ENCODE results near the gene SMTNL2.

SMTNL2 gene

DNA sequence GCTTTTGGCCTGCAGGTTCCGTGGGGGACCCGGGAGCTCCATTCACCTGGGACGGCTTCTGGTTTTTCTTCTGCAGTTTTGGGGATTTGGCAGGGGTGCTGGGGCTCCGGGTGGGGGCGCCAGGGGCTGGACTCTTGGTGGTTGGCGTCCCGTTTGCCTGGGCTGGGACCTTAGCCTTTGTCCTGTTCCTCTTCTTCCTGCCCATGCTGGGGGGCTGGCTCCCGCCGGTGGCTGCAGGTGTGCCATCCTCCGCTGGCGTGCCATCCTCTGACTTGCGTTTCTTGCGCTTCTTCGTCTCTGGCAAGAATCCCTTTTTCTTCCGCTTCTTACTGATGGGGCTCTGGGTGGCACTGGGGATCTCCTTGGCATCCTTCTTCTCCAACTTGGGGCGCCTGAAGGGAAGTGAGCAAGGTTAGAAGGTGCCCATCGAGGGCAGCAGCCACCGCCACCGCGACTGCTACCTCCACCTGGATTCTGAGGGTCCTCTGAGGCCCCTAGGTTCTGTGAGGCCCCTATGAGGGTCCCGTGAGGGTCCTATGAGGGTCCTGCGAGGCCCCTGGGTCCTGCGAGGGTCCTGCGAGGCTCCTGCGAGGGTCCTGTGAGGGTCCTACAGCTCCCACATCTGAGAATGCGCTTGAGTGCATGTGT, 44.6 kb upstream of the SMTNL2 start:
- H3K36me3 ChIP-seq (ENCODE audit: control insufficient read depth in 1 of 2, insufficient read depth in 2 of 2, low read length in 2 of 2): peaks cover 16 to 63% of the 10 kb centered on the region in 2 donors
- no peak overlapping the region for H3K4me3 ChIP-seq (ENCODE audit: low read depth in 1 of 2, low read length in 2 of 2)
- H3K27me3 ChIP-seq (ENCODE audit: control insufficient read depth in 1 of 2, insufficient read depth in 2 of 2, low read length in 2 of 2): no peaks in the 10 kb centered on the region
- peaks cover 17 to 37% of the 10 kb centered on the region in 2 donors for H3K4me1 ChIP-seq (ENCODE audit: control insufficient read depth in 1 of 2, insufficient read depth in 2 of 2, low read length in 2 of 2)
- no peak overlapping the region for H3K9ac ChIP-seq (ENCODE audit: low read depth in 1 of 2, low read length in 2 of 2)
- H3K27ac ChIP-seq (ENCODE audit: low read depth, low read length): no peak overlapping the region
- no peaks in the 10 kb centered on the region for H3K9me3 ChIP-seq (ENCODE audit: control insufficient read depth in 1 of 2, low read length in 2 of 2)

DNA sequence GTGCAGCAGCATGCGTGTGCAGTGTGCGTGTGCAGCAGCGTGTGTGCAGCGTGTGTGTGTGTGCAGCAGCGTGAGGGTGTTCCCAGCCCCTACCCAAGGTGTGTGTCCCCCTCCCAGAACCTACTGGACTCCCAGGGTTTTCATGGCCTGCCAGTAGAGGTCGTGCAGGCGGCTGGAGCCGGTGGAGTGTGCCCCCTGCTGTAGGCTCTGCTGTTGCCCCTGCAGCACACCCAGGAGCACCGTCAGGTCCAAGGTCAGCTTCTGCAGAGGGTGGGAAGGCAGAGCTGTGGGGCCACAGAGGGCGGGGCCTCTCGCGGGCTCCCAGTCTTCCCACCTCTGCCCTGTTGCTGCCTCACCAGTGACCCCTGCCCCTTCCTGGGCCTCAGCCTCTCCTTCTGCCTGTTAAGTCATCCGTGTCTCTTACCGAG, 44.1 kb upstream of the SMTNL2 start:
- Histone ChIP-seq H3K9me3 (ENCODE audit: control insufficient read depth in 1 of 2, low read length in 2 of 2) (no peaks in the 10 kb centered on the region), H3K4me3 (ENCODE audit: low read depth in 1 of 2, low read length in 2 of 2) (no peak overlapping the region), H3K36me3 (ENCODE audit: control insufficient read depth in 1 of 2, insufficient read depth in 2 of 2, low read length in 2 of 2) (peaks cover 16 to 63% of the 10 kb centered on the region in 2 donors), H3K27me3 (ENCODE audit: control insufficient read depth in 1 of 2, insufficient read depth in 2 of 2, low read length in 2 of 2) (no peaks in the 10 kb centered on the region), H3K4me1 (ENCODE audit: control insufficient read depth in 1 of 2, insufficient read depth in 2 of 2, low read length in 2 of 2) (peaks cover 17 to 37% of the 10 kb centered on the region in 2 donors), H3K27ac (ENCODE audit: low read depth, low read length) (no peak overlapping the region), H3K9ac (ENCODE audit: low read depth in 1 of 2, low read length in 2 of 2) (no peak overlapping the region)

DNA sequence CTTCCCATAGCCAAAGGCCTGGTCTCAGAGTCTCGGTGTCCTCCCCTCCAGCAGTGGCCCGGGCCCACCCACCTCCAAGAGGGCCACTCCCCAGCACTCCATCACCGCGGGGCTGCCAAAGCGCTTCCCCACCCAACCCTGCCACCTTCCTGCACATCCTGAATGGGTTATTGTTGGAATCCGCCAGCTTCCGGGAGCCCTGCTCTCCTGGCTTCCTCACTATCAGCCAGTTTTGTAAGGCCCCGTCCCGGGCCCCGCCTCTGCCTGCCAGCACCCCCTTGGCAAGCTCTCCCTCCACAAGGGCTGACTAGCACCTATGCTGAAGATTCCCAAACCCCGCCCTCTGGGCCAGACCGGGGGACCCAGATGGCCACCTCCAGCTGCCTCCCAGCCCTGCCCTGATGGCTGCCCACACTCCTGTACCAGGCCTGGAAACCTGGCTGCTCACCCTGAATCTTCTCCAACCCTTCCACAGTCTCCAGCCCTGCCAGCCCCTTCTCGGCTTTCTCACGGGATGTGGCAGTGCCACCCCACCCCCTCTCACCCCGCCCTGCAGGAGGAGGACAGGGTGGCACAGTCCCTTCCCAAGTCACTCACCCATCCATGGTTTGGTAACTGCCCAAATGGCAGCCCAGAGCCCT, 43.5 kb upstream of the SMTNL2 start:
- H3K27ac ChIP-seq (ENCODE audit: low read depth, low read length): no peak overlapping the region
- no peaks in the 10 kb centered on the region for H3K27me3 ChIP-seq (ENCODE audit: control insufficient read depth in 1 of 2, insufficient read depth in 2 of 2, low read length in 2 of 2)
- H3K9ac ChIP-seq (ENCODE audit: low read depth in 1 of 2, low read length in 2 of 2): no peak overlapping the region
- no peak overlapping the region for H3K4me3 ChIP-seq (ENCODE audit: low read depth in 1 of 2, low read length in 2 of 2)
- no peaks in the 10 kb centered on the region for H3K9me3 ChIP-seq (ENCODE audit: control insufficient read depth in 1 of 2, low read length in 2 of 2)
- H3K4me1 ChIP-seq (ENCODE audit: control insufficient read depth in 1 of 2, insufficient read depth in 2 of 2, low read length in 2 of 2): peaks cover 17 to 37% of the 10 kb centered on the region in 2 donors
- peaks cover 20 to 63% of the 10 kb centered on the region in 2 donors for H3K36me3 ChIP-seq (ENCODE audit: control insufficient read depth in 1 of 2, insufficient read depth in 2 of 2, low read length in 2 of 2)

DNA sequence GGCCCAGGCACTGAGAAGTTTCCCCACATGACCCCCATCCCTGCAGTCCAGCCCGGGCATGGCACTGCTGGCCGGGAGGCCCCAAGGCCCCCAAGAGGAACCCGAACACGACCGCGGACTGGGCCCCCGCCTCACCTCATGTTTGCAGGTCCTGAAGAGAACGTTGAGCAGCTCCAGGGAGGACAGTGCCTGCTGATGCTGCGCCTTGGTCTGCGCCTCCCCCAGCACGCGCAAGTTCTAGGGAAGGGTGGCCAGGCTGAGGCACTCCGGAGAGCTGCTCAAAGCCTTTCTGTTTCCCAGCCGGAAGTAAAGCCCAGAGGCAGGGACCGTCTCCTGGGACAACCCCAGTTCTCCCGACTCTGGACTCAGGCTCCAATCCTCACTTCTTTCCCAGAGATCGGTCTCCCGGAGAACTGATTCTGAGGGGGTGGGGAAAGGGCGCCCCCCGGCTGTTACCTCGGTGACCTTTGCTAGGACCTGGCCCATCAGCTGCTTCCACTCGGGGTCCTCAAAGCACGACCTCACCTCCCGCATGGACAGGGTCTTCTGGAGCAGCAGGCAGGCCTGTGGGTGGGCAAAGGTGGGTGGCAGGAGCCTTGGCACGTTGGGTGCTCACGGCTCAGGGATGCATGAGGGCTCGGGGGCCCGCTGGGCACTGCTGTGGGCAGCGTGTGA, 42.9 kb upstream of the SMTNL2 start:
- no peak overlapping the region for H3K4me3 ChIP-seq (ENCODE audit: low read depth in 1 of 2, low read length in 2 of 2)
- H3K4me1 ChIP-seq (ENCODE audit: control insufficient read depth in 1 of 2, insufficient read depth in 2 of 2, low read length in 2 of 2): peaks cover 13 to 34% of the 10 kb centered on the region in 2 donors
- H3K36me3 ChIP-seq (ENCODE audit: control insufficient read depth in 1 of 2, insufficient read depth in 2 of 2, low read length in 2 of 2): peaks cover 20 to 64% of the 10 kb centered on the region in 2 donors
- H3K27ac ChIP-seq (ENCODE audit: low read depth, low read length): no peak overlapping the region
- H3K9ac ChIP-seq (ENCODE audit: low read depth in 1 of 2, low read length in 2 of 2): no peak overlapping the region
- H3K27me3 ChIP-seq (ENCODE audit: control insufficient read depth in 1 of 2, insufficient read depth in 2 of 2, low read length in 2 of 2): no peaks in the 10 kb centered on the region
- no peaks in the 10 kb centered on the region for H3K9me3 ChIP-seq (ENCODE audit: control insufficient read depth in 1 of 2, low read length in 2 of 2)

DNA sequence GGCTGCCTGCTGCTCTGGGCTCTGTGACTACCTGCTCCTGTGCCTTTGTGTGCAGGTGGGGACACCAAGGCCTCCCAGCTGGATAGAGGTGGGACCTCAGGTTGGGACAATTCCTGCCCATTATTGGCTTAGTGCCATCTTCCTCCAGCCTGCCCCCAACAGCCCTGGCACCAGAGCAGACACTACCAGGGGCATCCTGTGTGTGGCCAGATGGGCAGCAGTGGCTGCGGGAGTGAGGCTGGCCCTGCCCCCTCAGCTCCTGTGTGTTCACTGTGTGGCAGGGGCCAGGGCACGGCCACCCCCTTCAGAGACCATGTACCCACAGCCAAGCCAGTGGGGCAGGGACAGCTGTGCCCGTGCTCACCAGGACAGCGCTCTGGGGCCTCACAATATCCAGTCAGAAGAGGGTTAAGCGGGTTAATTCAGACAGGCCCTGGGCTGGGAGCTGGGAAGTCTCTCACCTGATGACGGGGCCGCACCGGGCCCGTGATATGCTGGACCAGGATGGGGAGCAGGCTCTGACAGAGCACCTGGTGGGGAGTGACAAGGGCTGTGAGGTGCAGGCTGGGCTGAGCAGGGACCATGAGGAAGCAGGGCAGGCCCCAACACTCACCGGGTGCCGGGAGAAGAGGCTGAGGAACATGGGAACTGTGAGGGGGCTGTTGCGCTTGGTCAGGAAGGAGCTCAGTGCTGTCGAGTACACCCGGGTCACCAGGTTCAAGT, 42.2 kb upstream of the SMTNL2 start:
- Histone ChIP-seq H3K36me3 (ENCODE audit: control insufficient read depth in 1 of 2, insufficient read depth in 2 of 2, low read length in 2 of 2) (peaks cover 22 to 71% of the 10 kb centered on the region in 2 donors), H3K27ac (ENCODE audit: low read depth, low read length) (no peak overlapping the region), H3K27me3 (ENCODE audit: control insufficient read depth in 1 of 2, insufficient read depth in 2 of 2, low read length in 2 of 2) (no peaks in the 10 kb centered on the region), H3K9ac (ENCODE audit: low read depth in 1 of 2, low read length in 2 of 2) (no peak overlapping the region), H3K4me1 (ENCODE audit: control insufficient read depth in 1 of 2, insufficient read depth in 2 of 2, low read length in 2 of 2) (peaks cover 9 to 29% of the 10 kb centered on the region in 2 donors), H3K4me3 (ENCODE audit: low read depth in 1 of 2, low read length in 2 of 2) (no peak overlapping the region), H3K9me3 (ENCODE audit: control insufficient read depth in 1 of 2, low read length in 2 of 2) (no peaks in the 10 kb centered on the region)

DNA sequence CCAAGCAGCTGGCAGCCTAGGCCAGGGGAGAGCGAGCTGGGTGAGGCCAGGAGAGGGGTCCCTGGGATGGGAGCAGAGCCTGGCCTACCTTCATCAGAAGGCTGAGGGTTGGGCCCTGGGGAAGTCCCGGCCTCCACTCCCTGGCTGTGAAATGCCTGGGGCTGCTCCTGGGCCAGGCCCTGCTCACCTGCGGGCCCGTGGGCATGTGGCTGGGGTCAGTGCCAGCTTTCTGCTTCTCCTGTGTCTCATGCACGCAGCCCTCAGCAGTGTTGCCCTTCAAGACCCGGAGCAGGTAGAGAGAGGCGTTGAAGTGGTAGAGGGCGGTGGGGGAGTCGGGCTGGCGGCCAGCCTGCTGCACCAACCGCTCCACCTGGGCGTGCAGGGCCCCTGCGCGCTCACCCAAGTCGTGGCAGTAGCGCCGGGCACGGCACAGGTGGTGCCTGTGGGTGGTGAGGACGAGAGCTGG, 41.6 kb upstream of the SMTNL2 start:
- no peak overlapping the region for H3K9ac ChIP-seq (ENCODE audit: low read depth in 1 of 2, low read length in 2 of 2)
- H3K27me3 ChIP-seq (ENCODE audit: control insufficient read depth in 1 of 2, insufficient read depth in 2 of 2, low read length in 2 of 2): no peaks in the 10 kb centered on the region
- peaks cover 24 to 73% of the 10 kb centered on the region in 2 donors for H3K36me3 ChIP-seq (ENCODE audit: control insufficient read depth in 1 of 2, insufficient read depth in 2 of 2, low read length in 2 of 2)
- no peak overlapping the region for H3K4me3 ChIP-seq (ENCODE audit: low read depth in 1 of 2, low read length in 2 of 2)
- H3K4me1 ChIP-seq (ENCODE audit: control insufficient read depth in 1 of 2, insufficient read depth in 2 of 2, low read length in 2 of 2): peaks cover 9 to 28% of the 10 kb centered on the region in 2 donors
- H3K27ac ChIP-seq (ENCODE audit: low read depth, low read length): no peak overlapping the region
- H3K9me3 ChIP-seq (ENCODE audit: control insufficient read depth in 1 of 2, low read length in 2 of 2): no peaks in the 10 kb centered on the region

DNA sequence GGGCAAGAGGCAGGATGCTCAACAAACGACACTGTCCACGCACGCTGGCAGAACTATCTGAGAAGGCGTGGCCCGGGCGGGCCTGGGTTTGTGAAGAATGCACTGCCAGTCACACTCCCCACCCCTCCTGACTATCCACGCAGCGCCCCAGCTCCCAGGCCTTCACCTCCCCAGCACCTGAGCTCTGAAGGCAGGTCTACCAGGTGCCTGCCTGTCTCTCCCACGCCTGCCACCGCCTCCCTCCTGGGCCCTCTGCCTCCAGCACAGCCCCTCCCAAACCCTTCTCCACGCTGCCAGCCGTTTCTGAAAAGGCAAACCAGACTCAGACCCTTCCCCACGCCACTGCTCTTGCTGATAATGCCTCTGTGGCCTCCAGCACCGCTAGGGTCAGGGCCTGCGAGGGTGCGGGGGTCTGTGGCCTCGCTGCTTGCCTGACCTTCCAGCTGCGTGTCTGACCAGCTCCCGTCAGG, 40.7 kb upstream of the SMTNL2 start:
- no peaks in the 10 kb centered on the region for H3K27me3 ChIP-seq (ENCODE audit: control insufficient read depth in 1 of 2, insufficient read depth in 2 of 2, low read length in 2 of 2)
- no peaks in the 10 kb centered on the region for H3K9me3 ChIP-seq (ENCODE audit: control insufficient read depth in 1 of 2, low read length in 2 of 2)
- H3K36me3 ChIP-seq (ENCODE audit: control insufficient read depth in 1 of 2, insufficient read depth in 2 of 2, low read length in 2 of 2): peaks cover 33 to 73% of the 10 kb centered on the region in 2 donors
- no peak overlapping the region for H3K4me3 ChIP-seq (ENCODE audit: low read depth in 1 of 2, low read length in 2 of 2)
- peaks cover 9 to 28% of the 10 kb centered on the region in 2 donors for H3K4me1 ChIP-seq (ENCODE audit: control insufficient read depth in 1 of 2, insufficient read depth in 2 of 2, low read length in 2 of 2)
- H3K27ac ChIP-seq (ENCODE audit: low read depth, low read length): no peak overlapping the region
- H3K9ac ChIP-seq (ENCODE audit: low read depth in 1 of 2, low read length in 2 of 2): no peak overlapping the region

DNA sequence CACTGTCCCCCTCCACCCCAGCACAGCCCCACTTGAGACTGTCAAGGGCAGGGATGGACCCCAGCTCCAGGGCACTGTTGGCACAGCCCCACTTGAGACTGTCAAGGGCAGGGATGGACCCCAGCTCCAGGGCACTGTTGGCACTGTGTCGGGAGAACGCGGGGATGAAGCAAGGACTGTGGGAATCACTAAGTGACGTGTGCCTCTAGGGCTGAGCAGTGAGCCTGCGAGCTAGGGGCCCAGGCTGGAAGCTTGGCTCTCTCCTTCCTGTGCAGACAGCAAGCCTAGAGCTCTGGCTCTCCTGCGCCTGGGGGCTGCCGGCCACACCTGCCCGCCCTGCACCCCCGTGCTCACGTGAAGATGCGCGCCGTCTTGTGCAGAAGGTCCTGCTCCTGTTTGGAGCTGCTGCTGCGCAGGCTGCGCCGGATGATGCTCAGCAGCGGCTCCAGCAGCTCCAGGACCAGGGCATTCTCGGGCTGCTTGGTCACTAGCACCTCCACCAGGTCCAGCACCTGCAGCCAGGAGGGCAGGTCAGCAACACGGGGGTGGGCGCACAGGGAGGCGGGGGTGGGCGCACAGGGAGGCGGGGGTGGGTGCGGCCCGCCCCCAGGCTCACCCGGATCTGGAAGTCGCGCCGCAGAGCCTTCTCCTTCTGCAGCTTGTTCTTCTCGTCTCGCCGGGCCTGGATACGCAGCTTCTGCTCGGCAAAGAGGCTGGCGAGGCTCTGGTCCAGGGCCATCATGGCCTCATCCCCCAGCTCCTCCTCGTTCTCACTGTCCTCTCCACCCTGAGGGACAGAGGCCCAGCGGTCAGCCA, 40.0 kb upstream of the SMTNL2 start:
- peaks cover 40 to 74% of the 10 kb centered on the region in 2 donors for H3K36me3 ChIP-seq (ENCODE audit: control insufficient read depth in 1 of 2, insufficient read depth in 2 of 2, low read length in 2 of 2)
- H3K9ac ChIP-seq (ENCODE audit: low read depth in 1 of 2, low read length in 2 of 2): no peak overlapping the region
- H3K27ac ChIP-seq (ENCODE audit: low read depth, low read length): no peak overlapping the region

DNA sequence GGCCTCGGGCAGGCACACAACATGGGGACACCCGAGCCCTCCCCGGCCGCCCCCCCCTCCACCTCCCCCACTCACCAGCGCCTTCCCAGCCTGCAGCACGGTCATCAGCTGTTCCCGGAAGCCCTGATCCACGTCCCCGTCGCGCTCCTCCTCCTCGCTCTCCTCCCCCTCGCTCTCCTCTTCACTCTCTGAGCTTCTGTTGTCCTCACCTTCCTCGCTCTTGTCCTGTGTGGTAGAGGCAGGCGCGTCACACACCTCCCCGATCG, 39.4 kb upstream of the SMTNL2 start:
- H3K9me3 ChIP-seq (ENCODE audit: control insufficient read depth in 1 of 2, low read length in 2 of 2): no peaks in the 10 kb centered on the region
- H3K9ac ChIP-seq (ENCODE audit: low read depth in 1 of 2, low read length in 2 of 2): no peak overlapping the region
- peaks cover 9 to 26% of the 10 kb centered on the region in 2 donors for H3K4me1 ChIP-seq (ENCODE audit: control insufficient read depth in 1 of 2, insufficient read depth in 2 of 2, low read length in 2 of 2)
- H3K27ac ChIP-seq (ENCODE audit: low read depth, low read length): no peak overlapping the region
- peaks cover 41 to 74% of the 10 kb centered on the region in 2 donors for H3K36me3 ChIP-seq (ENCODE audit: control insufficient read depth in 1 of 2, insufficient read depth in 2 of 2, low read length in 2 of 2)
- no peaks in the 10 kb centered on the region for H3K27me3 ChIP-seq (ENCODE audit: control insufficient read depth in 1 of 2, insufficient read depth in 2 of 2, low read length in 2 of 2)
- no peak overlapping the region for H3K4me3 ChIP-seq (ENCODE audit: low read depth in 1 of 2, low read length in 2 of 2)

More for the DNA sequence above, 40.0 kb upstream of the SMTNL2 start:
- Histone ChIP-seq H3K27me3 (ENCODE audit: control insufficient read depth in 1 of 2, insufficient read depth in 2 of 2, low read length in 2 of 2) (no peaks in the 10 kb centered on the region), H3K4me3 (ENCODE audit: low read depth in 1 of 2, low read length in 2 of 2) (no peak overlapping the region), H3K4me1 (ENCODE audit: control insufficient read depth in 1 of 2, insufficient read depth in 2 of 2, low read length in 2 of 2) (peaks cover 9 to 28% of the 10 kb centered on the region in 2 donors), H3K9me3 (ENCODE audit: control insufficient read depth in 1 of 2, low read length in 2 of 2) (no peaks in the 10 kb centered on the region)
